HG03439 (cell line): ENCODE data around the gene AUTS2.
"Not testable (repeated sequence)": the region's sequence is repeated elsewhere in the genome, so short reads cannot be mapped to it uniquely, and the experiment has no call there.

ENCODE experiments used
- ATAC-seq: cut with Tn5 transposase; IDR thresholded peaks from one replicate; pipeline ENCODE4 v1.9.1; 2021; ENCODE audit warnings: mild to moderate bottlenecking, moderate library complexity; ENCODE audit not compliant: unreplicated experiment

The AUTS2 gene

DNA sequence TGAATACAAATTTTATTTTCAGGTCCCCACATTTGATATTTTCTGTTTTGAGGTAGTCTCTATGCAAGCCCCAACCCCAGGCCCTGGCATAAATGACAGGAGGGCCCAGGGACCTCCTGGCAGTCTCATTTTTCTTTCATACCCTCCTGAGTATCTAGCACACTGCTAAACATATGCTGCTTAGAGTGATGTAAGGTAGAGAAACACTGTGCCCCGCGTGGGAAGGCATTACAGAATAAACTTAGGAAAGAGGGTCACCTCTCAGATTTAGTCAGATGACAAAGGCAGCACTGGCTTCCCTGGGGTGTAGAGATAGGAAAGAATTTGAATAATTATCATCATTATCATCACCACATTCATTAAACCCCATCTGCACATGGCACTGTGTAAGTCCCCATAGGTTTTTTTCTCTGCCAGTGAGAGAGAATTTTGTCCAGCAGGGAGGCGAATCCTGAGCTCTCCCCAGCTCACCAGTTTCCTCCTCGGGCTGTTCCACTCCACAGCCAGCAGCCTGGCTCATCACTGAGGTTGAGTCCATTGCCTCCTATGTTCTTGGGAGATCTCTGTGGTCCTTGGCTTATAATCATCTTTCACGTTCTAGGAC is 1026.3 kb downstream of the AUTS2 start:
- no peak for ATAC-seq

DNA sequence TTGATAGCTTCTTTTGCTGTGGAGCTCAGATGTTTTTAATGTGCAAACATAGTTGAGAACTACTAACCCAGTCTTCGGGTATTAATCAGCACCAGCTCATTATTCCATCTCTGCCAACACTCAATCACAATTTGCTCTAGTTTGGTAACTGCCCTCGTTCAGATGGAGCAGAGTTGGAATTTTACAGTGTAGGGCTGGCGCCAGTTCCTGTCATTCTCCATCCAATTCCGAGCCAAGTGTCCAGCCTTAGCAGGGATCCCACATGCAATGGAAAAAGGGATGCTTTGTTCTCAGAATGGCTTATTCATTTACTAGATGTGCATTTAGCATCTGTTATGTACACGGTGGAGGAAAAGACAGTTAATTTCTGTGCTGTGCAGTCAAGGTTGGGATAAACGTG is 1029.2 kb downstream of the AUTS2 start:
- no peak for ATAC-seq

DNA sequence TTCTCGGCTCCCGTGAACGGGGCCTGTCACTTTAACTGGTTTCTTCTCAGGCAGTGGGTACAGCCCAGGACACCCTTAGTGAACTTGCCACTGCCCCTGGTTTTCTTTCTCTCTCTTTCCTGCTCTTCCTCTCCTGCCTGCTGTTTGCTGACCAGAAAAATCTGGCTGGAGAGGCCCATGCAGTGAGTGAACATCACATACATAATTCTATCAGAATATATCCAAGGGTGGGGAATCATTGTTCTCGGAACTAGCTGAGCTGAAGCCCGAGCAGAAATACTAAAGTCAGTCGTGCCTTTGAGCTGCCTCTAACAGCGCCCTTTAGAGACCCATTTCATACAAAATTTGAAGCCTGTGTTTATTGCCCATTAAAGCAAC is 1032.2 kb downstream of the AUTS2 start:
- ATAC-seq: no peak

DNA sequence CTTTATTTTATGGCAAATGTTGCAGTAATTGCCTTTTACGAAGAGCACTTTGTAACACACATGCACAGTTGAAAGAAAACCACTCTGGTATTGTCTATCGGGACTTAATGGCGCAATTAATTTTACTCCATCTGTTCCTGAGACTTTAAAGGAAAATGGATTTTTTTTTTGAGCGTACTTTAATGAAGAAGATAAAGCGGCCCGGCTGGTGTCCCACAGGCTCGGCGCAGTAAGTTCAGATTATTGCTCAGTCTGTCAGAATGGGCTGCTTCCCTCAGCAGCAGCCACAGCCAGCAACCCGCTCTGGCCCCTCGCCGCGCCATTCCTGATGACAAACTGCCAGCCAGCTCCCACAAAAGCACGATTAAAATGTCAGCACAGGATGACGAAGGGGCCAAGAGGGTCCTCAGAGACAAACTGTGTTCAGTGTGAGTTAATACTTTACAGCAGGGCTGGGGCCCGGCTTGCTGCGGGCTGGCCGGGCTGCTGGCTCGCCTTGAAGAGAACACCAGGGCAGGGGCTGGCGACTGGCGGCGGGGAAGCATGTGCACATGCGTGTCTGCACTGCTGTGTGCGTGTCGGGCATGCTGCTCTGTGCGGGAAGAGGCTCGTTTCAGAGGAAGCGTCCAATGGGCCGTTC is 1032.7 kb downstream of the AUTS2 start:
- no peak for ATAC-seq

DNA sequence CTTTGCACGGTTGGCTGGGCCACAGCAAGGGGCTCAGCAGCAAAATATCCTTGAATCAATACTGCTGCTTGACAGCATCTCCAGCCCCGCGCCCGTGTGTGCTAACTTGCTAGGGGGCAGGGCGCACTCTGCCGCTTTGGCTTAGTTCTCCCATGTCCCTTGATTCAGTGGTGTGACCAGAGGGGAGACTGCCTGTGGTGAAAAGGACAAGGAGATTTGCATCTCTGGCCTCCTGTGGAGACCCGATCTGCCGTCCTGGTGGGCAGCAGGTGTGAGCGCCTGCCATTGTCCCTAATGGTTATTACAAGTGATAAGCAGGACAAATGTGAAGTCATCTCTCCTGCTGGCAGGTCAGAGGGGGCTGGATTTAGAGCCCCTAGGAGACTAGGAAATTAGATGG is 1033.4 kb downstream of the AUTS2 start:
- no peak for ATAC-seq

DNA sequence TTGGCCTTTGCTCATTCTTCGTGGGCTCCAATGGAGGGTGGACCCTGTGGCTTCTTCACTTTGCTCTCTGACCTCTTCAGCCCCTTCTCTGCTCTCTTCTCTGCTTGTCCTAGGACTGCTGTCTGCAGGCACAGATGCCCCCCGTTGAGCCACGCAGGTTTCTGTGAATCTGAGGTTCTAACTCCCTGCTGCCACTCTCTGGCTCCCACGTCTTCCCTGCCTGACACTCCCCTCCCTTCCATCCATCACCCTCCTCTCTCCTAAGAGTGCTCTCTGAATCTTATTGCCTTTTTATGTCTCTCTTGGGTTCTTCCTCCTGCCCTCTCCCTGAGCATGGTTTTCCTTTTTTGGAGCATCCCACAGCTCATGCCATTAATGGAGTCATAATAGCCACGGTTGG is 1034.1 kb downstream of the AUTS2 start:
- ATAC-seq: no peak

DNA sequence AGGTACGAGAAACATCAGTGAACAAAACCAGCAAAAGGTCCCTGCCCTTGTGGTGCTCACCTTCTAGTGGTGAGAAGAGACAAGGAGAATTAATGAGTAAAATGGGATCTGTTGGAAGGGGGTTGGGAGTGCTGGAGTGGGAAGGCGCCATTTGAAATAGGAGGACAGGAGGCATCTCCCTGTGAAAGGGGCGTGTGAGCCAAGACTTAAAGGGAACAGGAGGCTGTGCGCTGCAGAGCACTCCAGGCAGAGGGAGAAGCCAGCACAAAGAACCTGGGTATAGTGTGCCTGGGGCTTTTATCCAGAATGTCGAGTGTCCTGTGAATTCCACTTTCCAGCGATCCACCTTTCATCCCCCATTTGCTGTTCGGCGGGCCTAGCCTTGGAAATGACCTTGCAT is 1035.8 kb downstream of the AUTS2 start:
- no peak for ATAC-seq

DNA sequence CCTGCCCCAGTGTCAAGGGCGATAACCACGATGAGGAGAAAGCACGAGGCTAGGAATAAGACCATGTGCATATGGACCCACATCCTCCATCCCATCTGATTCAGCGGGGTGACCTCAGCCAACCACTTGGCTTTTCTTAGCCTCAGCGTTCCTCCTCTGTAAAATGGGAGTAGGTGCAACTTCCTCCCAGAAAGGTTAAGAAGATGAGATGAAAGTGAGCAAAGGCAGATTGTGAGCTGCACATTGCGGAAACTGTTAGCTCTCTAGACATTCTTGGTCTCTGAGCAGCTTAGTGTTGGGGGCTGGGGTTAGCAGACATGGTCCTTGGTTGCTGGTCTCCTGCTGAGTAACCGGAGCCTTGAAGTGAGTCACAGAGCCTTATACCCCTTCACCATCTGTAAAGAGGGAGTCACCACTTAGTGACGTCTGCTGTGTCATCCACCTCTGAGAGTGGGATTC is 1036.4 kb downstream of the AUTS2 start:
- no peak for ATAC-seq

DNA sequence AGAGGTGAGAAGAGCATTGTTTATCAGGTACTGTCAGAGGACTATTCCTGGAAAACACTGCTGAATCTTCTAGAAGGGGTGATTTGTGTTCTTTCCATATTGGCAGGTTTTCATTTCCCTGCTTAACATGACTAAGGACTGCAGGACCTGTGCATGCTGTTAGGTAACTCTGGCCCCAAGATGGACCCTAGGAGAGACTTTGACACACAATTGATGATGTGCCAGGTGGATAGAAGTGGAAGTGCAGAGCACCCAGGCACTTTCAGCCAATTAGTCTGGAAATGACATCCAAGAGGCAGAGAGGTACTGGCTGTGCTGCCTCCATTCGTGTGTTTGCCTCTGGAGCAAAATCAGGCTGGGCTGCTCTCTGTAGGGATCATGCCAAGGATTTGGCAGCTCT is 1037.4 kb downstream of the AUTS2 start:
- no peak for ATAC-seq

DNA sequence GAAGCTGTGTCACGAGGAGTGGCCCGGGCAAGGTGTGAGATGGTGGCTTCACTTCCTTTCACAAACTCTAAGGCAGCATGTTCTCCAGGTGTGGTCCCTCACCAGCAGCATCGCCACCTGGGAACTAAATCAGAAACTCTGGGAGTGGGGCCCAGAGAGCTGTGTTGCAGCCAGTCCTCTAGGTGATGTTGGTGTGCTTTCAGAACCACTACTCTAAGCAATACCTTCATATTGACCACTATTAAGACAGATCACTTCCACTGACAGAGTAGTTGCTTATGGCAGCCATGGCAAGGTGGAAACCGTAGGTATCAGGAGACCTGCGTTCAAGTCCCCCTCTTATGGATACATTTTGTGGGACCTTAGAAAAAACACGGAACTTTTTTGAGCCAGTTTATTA is 1037.9 kb downstream of the AUTS2 start:
- ATAC-seq: no peak

DNA sequence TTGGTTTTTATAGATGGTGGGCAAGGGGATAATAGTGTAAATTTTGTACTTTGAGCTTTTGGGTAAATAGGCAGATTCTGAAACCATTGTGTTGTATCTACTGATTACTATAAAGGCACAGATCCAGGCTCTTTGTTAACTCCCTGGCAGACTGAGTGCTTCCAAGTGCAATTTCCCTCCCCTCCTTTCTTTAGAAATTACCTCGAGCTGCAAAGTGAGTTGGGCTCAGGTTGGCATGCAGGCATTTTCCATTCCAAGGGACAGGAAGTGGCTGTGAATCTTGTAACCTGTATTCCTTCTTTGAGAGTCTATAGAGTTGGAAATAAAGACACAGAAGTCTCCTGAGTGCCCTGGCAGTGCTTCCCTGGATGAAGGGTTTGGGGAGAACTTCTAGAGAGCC is 1039.5 kb downstream of the AUTS2 start:
- no peak for ATAC-seq

DNA sequence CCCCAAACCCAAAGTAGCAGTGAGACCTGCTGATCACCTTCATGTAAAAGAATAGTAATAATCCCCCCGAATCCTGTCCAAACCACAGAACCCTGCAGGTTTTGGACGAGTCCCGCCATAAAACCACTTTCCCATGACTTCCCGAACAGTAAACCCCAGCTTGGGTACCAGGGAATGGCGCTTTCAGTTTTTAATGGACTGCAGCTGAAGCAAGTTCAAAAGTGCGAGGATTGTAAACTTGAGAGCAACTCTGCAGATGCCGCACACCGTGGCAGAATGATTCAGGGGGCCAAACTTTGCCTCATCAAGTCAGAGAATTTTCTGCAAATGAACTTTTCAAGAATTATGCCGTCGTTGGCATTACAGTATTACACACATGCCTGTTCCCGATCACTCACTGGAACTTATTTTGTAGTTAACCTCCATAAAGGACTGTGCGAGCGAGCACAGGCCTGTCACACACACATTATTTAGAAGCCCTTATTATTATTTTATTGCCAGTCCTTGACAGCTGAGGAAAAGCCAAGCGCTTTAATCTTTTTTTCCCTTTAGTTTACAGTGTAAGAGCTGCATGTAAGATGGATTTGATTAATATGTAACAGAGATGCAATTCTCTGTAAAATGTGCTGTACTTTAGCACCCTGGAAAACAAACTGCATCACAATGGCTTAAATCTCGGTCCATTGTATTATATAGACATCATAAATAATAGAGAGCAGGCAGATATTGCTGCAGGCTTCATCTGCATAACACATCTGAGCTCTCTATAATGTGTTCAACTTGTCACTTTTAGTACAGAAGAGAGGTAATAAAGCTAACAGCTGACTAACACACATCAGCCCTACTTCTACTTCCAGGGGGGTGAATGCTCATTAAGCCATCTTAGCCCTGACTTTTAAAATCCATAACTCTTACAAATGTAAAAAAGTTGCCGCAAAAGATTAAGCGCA is 1040.2 kb downstream of the AUTS2 start:
- ATAC-seq: no peak

DNA sequence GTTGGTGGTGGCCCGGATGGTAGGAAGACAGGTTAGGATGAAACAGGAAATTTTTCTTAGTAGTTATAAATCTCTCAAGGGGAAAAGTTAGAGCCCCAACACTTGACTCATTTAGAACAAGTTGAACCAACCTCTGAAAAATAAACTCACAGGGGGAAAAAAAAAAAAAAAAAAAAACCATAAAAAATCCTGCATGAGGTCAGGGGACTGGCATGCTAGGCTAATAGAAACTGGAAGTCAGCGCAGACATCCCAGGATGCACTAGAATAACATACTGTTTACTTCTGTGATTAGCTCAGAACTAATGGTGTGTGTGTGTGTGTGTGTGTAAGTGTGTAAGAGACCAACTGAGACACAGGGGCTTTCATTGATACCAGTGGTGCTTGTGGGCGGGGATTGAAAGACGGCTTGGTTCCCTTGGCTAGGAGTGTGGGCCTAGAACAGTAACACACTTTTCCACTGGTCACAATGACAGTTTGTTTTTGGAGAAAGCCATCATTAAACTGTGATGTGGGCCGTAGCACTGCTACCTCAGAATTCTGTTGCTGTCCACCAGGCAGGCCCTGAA is 1042.1 kb downstream of the AUTS2 start:
- ATAC-seq: no peak

DNA sequence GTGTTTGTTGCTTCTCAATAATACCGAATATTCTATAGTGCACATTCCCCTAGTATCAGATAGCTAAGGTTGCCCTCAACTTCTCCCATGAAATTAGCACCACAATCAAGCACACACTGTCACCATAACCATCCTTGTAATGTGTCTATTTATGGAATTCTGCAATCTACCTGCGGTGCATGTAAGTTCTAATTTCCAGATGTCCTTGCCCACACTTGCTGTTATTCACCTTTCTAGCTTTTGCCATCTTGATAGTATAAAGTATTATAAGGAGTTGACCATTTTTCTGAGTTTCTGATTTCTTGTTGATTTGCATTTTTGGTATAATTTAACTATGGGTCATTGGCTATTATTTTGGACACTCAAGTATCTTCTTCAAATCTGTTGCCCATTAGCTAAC is 1043.6 kb downstream of the AUTS2 start:
- ATAC-seq: no peak

DNA sequence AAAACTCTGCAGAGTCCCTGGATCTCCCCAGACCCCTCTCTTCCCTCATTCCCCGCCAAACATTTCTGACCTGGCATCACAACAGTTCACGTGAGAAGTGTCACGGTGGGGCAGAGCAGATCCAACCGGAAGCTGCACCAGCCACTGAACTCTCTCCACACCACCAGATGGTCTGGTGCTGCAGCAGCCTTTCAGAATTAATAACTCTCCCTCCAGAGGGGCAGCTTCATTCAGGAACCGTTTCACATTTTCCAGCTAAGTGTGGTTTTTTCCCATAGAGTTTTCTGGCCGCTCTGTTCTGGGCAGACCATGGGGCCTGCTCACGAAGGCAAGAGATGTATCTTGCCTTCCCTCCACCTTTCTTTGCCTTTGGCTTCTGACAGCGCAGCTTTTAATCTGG is 1047.0 kb downstream of the AUTS2 start:
- ATAC-seq: no peak

DNA sequence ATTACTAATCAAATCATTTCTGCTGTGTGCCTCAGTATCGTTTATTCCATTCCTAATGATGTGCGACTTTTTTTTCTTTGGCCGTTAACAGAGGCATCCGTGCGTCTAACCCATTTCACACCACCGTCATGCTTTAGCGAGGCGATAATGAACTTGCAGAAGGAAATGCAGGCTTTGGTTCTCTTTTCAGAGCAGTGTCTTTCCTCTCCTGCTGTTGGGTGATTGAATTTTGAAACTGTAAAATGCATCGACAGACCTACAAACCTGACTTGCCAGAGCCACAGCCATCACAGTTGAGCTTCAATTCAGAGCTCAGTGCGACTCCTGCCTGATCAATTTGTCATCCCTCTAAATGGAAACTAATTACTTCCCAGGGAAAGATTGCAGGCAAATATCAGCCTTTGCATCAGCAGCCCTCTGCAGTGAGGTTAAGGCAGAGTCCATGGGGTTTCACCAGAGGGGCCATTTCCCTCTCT is 1047.6 kb downstream of the AUTS2 start:
- no peak for ATAC-seq

DNA sequence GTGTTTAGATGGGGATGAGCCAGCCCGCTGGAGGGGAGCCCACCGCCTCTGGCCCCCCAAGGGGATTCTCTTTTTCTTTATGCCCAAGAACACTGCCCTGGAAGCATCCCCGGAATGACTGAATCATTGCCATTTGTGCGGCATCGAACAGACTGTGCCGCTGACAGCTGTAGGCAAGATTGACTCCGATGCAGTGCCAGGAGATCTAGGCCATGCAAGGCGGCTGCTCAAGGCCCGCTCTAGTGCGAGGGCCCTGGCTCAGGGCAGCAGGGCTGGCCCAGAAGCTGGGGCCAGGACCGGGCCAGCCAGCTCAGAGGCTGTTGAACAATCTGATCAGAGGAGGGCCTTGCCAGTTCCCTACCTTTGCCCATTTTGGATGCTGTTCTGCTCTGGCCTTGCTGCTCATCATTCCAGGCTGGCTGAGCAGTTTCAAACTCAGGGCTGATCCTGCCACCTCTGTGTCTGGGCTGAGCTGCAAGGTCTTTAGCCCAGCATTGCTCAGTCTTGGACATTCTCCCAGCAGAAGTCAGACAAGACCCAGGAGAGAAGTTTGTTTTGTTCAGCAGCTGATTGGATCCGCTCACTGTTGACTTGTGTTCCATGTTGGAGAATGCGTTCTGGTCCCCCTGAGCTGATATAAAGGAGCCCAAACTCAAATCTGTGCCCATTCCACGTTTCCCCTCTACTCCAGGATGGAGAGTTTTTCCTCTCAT is 1048.4 kb downstream of the AUTS2 start:
- no peak for ATAC-seq

DNA sequence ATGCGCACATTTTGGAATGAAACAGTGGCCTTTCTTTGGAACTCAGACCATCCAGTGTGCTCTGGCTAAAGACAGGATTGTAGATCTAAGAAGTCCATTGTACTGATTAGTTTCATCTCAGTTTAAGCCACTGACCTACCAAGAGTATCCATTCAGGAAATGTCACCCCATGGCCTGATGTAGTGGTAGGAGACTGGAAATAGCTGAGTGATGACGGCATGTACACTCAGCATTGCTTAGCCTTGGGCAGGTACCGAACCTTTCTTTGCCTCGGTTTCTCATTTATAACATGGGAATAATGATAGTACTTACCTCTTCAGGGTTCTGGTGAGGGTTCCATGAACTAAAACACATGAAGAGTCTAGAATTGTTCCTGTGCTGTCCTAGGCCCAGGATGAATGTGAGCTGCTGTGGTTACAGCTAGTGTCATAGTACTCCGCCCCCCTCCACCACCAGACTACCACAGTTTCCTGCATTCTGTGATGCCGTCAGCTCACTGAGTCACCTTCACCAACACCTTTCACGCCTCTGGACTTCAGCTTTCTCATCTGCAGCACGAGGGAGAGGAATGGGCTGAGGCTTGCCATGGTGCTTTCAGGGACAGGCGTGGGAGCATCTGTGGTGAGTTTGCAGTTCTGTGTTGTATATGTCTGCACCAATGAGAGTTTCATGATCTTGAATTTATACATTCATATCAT is 1049.7 kb downstream of the AUTS2 start:
- peak; percentile 92 for ATAC-seq

DNA sequence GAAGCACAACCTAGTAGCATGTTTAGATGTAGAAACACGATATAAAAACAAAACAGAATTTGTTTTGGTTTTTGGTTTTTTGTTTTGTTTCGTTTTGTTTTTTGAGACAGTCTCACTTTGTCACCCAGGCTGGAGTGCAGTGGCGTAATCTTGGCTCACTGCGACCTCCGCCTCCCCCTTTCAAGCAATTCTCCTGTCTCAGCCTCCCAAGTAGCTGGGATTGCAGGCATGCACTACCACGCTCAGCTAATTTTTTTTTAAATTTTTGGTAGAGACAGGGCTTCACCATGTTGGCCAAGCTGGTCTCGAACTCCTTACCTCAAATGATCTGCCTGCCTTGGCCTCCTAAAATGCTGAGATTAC is 1050.2 kb downstream of the AUTS2 start:
- ATAC-seq: not testable (repeated sequence)

DNA sequence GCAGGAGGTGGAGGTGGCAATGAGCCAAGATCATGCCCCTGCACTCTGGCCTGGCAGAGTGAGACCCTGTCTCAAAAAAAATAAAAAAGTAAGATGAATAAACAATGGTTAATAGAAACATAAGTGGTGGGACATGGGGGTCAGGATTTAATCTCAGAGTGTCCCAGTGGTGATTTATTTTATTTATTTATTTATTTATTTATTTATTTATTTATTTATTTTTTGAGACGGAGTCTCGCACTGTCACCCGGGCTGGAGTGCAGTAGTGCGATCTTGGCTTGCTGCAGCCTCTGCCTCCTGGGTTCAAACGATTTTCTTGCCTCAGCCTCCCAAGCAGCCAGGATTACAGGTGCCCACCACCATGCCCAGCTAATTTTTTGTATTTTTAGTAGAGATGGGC is 1051.0 kb downstream of the AUTS2 start:
- no peak for ATAC-seq
